ENCODE measurements around the gene SBNO2.

The SBNO2 gene

DNA sequence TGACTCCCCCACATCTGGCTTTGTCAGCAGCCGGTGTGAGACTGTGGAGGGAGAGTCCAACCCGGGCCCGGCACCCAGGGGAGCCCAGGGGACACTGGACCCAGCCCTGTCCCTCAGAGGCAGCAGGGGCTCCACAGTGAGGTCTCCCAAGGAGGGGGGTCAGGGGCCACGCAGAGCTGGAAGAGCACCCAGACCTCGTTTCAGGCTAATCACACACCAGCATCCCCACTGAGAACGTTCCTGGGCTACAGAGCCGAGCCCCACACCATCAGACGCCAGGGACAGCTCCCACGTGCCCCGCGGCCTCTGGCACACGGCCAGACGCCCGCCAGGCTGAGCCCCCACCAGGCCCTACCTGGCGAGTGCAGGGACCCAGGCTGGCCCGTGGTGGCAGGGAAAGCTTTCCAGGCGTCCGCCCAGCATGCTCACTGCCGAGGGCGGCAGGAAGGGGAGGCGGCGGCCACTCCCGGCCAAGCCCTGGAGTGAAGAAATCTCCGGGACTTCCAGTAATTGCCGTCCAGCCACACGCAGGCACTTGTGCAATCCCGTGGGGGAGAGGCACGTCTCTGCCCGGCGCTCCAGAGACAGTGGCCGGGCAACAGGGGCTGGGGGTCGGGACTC lies 19.2 kb downstream of the SBNO2 start:
- peak; percentile 94 for DNase-seq (ENCODE audit: low spot score)

DNA sequence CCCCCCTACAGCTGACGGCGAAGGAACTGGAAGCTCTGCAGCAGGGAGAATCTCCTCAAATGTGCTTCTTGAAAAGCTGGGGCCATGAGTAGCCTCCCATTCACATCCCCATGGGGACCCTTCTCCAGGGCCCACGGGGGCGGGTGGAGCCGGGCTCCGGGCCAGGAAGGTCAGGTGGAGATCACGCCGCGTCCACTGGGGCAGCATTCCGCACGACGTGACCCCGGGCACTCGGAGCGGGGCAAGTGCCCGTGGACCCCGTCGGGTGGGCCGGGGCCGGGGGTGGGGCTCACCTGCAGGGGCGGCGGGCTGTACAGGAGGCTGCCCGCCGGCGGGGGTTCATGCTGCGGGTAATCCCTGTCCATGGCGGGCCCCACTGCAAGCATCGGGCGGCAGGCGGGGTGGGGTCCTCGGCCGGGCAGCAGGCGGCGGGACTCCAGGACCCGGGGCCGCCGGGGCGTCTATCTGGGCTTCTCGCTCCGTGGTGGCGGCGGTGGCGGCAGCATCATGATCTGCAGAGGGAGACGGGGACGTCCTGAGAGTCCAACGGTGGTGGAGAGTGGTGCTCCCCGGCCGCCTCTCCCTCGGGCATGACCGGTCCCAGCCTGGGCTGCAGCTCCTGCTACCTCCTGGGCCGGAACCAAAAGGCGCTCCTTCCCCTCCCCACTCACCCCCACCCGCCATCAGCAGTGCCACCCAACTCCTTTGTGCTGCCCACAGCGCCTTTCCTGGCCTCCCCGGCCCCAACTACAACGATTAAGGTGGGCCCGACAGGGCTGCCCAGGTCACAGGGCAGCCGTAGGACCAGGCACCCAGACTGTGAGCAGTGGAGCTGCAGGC lies 20.0 kb downstream of the SBNO2 start:
- DNase-seq (ENCODE audit: low spot score), result no peak

DNA sequence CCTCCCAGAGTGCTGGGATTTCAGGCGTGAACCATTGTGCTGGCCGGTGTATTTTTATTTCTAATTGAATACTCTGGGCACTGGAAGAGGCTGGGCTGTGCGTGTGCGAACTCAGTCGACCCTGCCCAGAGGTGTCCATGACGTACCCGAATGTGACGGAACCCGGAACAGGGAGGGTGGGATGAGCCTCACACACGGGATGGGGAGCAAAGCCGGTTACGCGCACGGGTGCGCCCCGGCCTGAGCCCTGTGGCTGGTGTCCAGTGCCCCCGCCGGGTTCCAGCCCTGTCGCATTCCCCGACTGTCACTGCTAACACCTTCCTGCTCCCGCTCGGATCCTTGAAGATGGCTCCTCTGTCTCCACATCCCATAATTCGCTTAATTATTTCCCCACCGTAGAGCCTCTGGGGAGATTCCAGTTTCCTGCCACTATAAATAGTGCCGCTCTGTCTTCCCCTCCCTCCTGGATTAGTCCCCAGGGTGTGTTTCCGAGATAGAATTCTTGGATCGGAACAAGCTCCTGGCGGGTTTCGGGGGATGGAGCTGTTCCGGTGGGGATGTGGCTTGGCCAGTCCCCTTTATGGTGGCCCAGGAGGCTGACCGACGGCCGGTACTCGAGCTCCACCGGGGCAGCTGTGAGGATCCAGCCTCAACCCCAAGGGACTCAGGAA lies 22.0 kb downstream of the SBNO2 start:
- peak; percentile 69 for DNase-seq (ENCODE audit: low spot score)

DNA sequence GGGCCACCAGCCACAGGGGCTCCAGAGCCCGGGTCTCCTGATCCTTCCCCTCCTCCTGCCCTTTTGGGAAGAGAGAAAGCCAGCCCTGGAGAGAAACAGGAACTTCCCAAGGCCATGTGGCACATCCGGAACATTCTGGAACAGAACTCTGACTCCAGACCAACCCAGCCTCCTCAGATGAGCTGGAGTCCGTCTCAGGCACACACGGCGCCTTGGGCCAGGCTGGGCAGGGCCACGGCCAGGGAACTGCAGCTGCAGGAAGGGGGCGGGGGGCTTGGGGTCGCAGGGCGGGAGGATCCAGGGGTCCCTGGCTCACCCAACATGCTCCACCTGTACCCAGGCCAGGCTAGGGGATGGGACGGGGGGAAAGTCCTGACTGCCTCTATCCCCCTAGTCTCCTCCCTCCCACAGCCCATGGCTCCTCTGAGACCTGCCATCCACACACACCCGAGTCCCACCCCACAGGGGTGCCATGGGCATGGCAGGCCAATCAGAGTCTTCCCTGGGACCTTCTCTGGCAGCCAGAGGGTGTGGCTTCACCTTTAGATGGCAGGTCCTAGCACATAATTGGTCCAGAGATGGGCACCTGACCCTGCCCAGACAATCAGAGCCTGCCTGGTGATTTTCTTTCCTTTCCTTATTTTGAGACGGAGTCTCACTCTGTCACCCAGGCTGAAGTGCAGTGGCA lies 22.9 kb downstream of the SBNO2 start:
- no peak for DNase-seq (ENCODE audit: low spot score)

DNA sequence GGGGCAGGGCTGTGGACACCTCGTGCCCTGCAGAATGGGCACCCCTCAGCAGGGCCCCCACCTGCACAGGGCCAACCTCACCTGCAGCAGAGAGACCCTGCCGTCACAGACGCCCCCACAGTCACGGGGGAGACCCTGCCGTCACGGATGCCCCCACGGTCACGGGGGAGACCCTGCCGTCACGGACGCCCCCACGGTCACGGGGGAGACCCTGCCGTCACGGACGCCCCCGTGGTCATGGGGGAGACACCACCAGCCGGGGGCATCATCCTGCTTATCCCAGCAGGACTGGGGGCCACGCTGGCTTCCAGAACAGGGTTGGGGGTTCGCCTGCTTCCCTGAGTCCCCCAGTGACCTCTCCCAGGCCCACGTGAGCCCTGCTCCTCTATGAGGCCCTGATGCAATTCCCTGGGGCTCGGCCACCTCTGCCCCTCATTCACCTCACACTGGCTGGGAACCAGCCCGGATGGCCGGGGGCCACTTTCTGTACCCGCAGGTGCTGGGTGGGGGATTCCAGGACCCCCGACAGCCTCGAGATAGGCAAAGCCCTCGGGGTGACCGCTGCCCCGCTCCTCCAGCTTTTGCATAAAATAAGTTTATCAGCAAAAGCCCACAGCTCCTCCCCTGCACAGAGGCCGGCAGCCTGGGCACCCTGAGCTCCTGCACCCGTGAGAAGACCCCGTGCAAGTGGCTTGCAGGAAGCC lies 23.6 kb downstream of the SBNO2 start:
- DNase-seq (ENCODE audit: low spot score), result no peak

DNA sequence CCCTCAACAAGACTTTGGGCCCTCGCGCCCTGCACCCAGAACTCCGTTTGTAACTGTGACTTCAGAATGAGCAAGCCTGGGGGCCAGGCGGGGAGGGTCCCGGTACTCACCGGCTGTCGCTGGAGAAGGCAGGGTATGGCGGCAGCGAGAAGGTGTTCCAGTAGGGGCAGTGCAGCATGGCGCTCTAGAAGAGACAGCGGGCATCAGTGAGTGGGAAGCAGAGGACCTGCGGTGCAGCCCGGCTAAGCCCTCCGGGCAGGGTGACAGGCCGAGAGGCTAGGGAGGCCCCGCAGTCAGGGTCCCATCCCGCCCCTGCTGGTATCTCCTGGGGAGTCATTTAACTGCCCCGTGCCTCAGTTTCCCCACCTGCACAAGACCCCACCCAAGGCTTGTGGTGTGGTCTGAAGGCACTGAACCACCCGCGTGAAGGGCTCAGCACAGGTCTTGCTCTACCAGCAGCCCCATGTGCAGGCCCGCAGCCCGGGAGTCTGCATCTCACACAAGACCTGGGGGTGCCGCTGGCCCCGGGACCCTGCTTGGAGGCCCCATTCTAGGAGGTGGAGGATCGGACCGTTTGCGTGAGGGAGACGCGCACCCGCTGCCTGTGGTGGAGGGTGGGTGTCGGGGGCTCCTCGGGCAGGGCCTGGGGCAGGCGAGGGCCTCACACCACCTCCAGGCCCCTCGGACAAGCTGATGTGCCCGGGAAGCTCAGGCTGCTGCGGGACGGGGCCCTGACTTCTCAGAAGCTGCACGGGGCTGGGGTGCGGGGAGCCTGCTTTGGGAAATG lies 24.6 kb downstream of the SBNO2 start:
- no peak for DNase-seq (ENCODE audit: low spot score)

DNA sequence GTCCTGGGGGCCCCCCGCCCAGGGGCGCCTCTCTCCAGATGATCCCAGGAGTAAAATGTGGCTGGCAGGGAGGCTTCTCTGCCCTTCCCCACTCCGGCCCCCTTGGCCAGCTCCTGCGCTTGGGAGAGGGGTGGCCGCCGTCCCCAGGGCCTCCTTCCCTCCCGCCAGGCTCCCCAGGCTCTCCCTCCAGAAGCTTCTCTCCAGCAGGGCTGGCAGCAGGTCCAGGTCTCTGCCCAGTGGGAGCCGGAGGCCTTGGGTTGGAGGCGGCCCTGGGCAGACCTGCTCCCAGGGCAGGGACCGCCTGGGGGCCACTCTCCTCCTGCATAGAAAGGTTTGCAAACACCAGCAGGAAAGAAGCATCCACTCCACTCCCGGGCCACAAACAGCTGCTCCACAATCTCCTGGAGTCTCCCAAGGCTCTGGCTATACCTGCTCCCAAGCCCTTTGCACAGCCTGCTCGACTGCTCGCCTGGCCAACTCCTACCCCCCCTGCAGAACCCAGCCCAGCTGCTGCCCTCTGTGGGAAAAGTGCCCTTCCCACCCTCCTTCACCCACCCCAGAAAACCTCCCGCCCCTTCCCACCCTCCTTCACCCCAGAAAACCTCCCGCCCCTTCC lies 26.0 kb downstream of the SBNO2 start:
- no peak for DNase-seq (ENCODE audit: low spot score)

DNA sequence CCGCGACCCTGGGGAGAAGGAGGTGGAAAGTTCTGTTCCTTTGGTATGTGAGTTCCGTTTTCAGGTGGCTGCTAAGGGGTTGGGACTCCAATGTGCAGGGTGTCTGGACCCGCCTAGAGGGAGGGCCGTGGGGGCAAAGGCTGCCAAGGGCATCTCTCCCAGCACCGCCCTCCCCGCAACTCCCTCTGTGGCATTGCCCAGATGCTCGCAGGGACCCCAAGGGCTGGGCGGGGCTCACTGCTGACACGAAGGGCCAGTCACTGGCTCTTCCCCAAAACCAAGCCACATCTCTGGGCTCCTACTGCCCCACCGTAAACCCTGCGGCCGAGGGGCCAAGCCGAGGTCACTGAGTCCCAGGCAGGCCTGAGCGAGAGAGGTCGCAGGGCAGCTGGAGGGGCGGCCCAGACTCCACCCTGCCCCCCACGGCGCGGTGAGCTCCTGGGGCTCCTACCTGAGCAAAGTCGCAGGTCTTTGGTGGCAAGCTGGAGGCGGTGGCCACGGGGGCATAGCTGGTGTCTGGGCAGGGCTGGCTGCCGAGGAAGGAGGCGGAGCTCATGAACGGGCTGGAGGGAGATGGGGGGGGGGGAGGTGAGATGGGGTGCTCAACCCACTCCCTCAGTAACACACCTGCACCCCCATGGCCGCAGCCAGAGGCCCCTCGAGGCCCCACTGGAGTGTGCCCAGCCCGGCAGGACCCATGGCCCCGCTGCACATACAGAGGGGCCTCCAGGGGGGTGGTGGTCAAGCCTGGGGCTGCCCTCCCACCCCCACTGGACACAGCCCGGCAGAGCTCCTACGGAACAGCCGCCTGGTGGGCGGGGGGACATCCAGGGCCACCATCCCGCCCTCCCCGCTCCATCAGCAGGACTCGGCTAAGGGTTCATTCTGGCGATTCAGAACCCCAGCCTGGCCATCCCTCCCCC lies 26.9 kb downstream of the SBNO2 start:
- no peak for DNase-seq (ENCODE audit: low spot score)

DNA sequence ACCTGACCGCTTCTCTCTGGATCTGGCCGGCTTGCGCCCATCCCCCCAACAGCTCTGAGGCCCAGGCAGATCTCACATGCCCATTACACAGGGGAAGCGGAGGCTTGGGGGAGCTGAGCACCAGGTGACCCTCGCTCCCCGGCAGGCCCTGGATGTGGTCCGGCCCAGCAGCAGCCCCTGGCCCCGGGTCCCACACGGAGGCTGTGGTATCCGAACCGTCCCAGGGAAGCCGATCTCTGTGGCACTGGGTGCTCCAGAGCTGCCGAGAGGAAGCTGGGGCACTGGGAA lies 27.7 kb downstream of the SBNO2 start:
- DNase-seq (ENCODE audit: low spot score), result no peak

DNA sequence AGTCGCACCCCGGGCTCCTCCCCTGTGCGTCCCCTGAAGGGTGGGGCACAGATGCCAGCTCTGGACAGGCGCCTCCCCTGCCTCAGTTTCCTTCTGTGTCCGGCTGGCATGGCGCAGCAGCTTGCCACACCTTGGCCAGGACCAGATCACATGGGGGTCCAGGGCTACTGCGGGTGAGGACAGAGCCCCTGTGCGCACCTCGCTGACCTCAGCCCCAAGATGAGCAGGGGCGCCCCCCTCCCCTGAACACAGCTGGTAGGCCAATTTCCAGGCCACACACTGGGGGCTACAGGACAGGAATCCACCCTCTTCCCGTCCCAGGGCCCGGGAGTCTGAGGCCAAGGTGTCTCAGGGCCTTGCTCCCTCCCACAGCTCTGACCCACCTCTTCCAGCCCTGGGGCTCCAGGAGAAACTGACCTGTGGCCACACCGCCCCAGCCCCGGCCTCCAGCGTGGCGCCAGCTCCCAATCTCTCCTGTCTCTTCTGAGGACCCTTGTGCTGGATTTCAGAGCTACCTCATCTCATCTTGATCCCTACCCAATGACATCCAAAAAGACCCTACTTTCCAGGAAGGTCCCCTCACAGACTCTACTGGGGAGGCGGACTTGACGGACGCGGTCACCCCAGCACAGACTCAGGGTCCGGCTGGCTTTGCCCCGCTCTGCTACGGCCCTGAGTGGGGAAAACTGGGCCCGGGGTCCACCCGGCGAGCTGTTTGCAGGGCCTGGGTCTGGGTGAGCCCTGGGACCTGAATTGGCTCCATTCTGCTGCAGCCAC lies 28.2 kb downstream of the SBNO2 start:
- no peak for DNase-seq (ENCODE audit: low spot score)

DNA sequence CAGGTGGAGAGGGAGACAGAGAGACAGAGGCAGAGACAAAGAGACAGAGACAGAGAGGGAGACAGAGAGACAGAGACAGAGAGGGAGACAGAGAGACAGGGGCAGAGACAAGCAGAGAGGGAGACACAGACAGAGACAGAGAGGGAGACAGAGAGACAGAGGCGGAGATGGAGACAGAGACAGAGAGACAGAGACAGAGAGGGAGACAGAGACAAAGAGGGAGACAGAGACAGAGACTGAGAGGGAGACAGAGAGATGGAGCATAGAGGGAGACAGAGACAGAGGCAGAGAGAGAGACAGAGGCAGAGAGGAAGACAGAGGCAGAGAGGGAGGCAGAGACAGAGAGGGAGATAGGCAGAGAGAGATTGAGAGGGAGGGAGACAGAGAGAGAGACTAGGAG lies 29.3 kb downstream of the SBNO2 start:
- DNase-seq (ENCODE audit: low spot score), result no peak

DNA sequence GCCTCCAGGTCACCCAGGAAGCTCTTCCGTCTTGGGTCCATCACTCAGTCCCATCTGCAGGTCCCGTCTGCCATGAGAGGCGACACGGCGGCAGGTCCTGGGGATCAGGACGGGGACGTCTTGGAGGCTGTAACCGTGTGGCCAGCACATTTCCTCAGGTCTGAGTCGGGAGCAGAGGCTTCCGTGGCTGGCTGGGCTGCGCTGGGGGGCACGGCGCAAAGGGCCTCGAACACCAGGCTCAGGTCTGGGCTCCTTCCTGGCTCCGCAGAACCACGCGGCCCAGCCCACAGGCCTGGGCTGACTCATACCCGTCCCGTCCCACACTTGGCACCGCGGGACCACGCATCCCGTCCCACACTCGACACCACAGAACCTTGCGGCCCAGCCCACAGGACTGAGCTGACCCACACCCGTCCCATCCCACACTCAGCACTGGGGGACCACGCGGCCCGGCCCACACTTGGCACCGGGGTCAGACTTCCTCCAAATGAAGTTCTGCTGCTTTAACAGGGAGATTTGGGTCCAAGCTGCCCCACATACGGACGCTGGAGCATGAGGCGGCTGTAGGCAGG lies 30.2 kb downstream of the SBNO2 start:
- no peak for DNase-seq (ENCODE audit: low spot score)

DNA sequence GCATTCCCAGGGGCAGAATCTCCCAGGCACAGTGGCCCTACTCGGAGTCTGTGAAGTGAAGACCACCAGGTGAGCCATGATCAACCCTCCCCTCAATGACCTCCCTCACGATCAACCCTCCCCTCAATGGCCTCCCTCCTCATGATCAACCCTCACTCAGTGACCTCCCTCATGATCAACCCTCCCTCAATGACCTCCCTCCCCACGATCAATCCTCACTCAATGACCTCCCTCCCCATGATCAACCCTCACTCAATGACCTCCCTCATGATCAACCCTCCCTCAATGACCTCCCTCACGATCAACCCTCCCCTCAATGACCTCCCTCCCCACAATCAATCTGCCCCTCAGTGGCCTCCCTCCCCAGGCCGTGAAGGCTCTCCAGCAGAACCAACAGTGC lies 32.1 kb downstream of the SBNO2 start:
- DNase-seq (ENCODE audit: low spot score), result no peak

DNA sequence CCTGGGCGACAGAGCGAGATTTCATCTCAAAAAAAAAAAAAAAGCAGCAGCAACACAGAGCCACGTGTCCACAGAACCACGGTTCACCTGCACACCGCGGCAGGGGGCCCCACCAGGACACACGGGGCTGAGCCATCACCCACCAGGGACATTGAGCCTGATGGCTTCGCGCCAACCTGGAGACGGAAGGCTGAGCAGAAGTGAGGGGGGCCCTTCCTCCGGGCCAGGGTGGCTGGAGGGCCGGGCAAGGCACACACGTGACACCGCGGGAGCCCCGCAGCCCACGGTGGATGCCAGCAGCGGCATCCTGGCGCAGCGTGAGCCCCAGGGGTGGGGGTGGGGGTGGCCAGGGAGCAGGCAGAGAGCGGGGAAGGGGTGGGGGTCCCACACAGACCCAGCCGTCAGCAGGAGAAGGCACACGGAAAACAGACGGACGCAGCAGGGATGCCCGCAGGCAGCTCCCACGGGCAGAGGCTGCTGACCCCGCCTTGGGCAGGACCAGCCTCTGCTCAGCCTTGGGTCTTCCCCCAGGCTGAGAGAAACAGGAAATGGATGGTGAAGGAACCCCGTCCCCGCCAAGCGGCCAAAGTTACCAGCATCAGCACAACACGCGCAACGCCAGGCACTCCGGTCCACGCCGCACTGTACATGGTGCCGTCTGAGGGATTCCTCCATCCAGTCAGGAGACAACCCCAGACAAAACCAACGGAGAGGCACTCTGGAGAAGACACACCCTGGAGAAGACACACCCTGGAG lies 33.6 kb downstream of the SBNO2 start:
- no peak for DNase-seq (ENCODE audit: low spot score)

DNA sequence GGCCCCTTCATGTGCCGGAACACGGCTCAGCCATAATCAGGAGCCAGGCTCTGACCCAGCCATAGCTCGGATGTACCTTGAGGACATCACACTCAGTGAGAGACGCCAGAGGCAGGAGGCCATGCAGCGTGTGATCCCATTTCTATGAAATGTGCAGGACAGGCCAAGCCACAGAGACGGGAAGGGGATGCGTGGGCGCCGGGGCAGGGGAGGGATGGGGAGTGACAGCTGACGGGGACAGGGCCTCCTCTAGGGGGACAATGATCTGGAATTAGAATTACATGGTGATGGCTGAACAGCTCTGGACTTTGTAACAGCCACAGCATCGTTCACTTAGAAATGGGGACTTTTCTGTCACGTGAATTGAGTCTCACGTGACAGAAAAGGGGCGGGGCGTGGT lies 34.9 kb downstream of the SBNO2 start:
- no peak for DNase-seq (ENCODE audit: low spot score)

DNA sequence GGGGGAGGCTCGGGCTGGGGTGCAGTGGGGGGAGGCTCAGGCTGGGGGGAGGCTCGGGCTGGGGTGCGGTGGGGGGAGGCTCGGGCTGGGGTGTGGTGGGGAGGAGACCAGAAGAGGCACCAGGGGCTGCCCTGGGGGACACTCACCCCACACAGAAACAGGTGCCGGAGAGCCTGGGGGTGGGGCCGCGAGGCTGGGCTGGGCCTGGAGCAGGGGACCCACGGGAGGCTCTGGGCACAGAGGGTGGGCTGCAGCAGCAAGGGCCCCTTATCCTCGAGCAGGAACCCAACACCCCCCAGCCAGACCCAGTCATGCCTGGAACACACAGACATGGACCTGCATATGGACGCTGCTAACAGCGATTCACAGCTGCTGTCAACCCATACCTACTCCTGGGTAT lies 35.9 kb downstream of the SBNO2 start:
- no peak for DNase-seq (ENCODE audit: low spot score)

DNA sequence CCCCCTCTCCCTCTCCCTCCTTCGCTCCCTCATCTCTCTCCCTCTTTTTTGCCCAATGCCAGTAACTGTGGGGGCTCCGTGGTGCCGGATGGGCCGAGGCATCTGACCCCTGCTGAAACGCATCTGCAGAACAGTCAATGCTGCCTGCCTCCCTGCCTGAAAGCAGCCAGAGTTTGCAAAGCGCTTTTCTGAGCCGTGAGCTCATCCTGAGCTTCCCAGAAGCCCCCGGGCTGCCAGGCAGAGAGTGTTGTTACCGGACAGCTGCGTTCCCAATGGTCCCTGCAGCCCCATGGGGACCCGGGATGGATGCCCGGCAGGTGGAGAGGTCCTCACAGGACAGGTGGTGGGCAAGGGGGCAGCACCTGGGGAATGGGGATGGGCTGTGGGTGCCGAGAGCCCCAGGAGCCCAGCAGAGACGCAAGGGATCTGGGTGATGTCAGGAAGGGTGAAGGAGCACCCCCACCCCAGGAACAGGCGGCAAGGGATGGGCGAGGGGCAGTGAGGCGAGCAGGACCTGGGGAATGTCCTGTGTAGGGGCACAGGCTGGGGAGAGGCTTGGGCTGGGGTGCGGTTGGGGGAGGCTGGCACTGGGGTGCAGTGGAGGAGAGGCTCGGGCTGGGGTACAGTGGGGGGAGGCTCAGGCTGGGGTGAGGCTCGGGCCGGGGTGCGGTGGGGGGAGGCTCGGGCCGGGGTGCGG lies 37.3 kb downstream of the SBNO2 start:
- DNase-seq (ENCODE audit: low spot score), result no peak

All from AG08395 (cell line).